Mammary epithelial cell (primary cell): Measurements from ENCODE around the gene CCT6B.

Experiments used
- EZH2 ChIP-seq: IDR thresholded peaks from 2 replicates; pipeline ENCODE4 v1.6.1; 2012; ENCODE audit warnings: low read length, inconsistent platforms, borderline replicate concordance
- TF ChIP-seq, protein P1 (sequence below), 2 donors: IDR thresholded peaks in 1 of 2; conservative IDR thresholded peaks in 1 of 2; 2 replicates each; pipeline ENCODE4 v1.5.1; 2011 to 2012; ENCODE audit warnings: inconsistent platforms in 2 of 2, low read length in 2 of 2, mild to moderate bottlenecking in 2 of 2, control low read depth in 1 of 2, low read depth in 1 of 2; ENCODE audit not compliant: insufficient read depth in 1 of 2; ENCODE audit errors: extremely low read depth in 1 of 2

DNA sequence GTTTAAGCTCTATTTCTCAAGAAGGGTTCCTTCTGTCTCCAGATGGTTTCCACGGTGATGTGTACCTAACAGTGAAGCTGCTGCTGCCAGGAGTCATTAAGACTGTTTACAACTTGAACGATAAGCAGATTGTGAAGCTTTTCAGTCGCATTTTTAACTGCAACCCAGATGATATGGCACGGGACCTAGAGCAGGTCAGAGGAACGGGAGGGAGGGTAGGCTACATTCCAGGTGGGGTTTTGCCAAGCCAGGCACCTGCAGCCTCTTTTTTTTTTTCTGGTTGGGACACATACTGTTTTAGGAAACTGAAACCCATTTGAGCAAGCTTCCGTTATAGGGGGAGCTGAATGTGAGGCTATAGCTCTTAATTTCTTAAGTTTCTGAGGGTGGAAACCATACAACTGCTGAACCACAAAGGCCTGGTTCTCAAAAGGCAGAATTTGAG is 29.7 kb upstream of the CCT6B start:
- TF ChIP-seq, protein P1, sequence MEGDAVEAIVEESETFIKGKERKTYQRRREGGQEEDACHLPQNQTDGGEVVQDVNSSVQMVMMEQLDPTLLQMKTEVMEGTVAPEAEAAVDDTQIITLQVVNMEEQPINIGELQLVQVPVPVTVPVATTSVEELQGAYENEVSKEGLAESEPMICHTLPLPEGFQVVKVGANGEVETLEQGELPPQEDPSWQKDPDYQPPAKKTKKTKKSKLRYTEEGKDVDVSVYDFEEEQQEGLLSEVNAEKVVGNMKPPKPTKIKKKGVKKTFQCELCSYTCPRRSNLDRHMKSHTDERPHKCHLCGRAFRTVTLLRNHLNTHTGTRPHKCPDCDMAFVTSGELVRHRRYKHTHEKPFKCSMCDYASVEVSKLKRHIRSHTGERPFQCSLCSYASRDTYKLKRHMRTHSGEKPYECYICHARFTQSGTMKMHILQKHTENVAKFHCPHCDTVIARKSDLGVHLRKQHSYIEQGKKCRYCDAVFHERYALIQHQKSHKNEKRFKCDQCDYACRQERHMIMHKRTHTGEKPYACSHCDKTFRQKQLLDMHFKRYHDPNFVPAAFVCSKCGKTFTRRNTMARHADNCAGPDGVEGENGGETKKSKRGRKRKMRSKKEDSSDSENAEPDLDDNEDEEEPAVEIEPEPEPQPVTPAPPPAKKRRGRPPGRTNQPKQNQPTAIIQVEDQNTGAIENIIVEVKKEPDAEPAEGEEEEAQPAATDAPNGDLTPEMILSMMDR (conservative IDR thresholded peaks at IDR 0.05 in 1 of 2, IDR thresholded peaks at IDR 0.05 in 1 of 2; ENCODE audit: extremely low read depth in 1 of 2, insufficient read depth in 1 of 2, low read depth in 1 of 2, low read length in 2 of 2): no peak
- TF ChIP-seq EZH2: no peak
